NCI-H146 treated with DMSO at 0.1 percent for 48 hours (cell line): ENCODE data around the gene ENTPD6.
"Not testable (repeated sequence)": the region's sequence is repeated elsewhere in the genome, so short reads cannot be mapped to it uniquely, and the experiment has no call there.

Experiments
- DNase-seq: peaks from one replicate; lab custom pipeline; 2025; ENCODE audit not compliant: unreplicated experiment; lab: John Stamatoyannopoulos, UW

ENTPD6 gene

DNA sequence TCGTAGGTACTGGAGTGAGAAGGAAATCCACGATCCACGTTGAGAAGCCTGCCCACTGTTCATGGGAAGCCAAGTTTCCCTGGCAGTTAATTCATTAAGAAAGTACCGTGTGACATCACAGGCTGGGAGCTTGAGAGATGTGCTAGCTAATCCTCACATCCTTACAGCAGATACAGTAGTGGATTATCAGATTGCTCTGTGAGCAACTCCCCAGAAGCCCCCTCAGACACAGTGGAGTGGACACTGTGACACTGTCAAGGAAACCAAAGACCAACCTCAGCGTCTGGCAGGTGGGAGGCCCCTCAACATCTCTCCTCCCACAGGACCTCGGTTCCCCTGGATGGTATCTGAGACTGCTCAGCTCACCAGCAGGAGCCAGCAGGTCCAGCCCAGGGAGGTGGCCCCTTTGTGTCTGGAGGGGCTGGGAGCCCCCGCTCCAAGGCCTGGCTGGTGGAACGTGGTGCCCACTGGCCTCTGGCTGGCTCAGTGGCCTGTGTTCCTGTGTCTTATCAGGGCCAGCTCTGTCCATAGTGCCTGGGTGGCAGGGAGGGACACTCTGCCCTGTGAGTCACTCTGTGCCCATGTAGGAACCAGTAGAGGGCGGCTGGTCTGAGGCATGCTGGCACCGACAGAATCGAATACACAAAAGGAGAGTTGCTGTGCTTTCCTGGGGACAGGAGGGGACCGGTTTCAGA is 59.6 kb downstream of the ENTPD6 start:
- no peak for DNase-seq

DNA sequence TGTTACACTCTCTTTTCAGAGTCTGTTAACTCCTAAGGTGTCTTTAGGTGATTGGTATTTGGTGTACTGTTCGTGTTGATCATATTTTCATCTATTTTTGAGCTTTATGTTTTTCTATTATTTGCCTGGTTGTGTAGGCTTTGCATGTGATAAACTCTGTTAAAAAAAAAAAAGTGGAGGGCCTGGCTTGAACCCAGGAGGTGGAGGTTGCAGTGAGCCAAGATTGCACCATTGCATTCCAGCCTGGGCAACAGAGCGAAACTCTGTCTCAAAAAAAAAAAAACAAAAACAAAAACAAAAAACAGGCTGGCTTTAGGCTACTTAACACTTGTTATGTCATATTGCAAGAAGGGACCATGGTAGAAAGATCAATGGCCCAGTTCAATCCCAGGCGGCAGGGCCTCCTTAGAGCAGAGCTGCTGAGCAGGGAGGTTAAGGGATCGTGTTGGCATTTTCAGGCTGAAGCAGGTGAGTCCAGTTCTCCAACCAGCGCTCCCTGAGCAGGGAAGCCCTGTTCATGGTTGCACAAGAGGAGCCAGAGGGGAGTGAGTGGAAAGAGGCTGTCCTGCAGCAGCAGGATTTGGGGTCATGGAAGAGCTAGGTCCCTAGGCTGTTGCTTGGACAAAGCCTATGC is 60.8 kb downstream of the ENTPD6 start:
- DNase-seq: no peak

DNA sequence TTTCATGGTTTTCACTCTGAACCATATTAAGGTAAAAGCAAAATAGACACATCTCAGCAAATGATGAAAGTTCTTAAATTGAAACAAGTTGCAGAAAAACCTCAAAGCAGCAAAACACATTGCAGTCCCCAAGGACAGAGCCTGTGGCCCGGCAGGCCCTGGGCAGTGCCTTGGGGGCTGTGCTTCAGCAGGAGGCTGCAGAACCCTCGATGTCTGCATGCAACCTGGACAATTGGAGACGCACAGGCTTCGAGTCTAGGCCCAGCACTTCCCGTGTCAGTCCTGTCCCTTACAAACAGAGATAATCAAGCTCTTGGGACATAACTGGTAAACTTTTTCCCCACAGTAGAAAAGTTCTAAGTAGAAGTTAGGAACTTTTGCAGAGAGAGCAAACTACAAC is 61.6 kb downstream of the ENTPD6 start:
- no peak for DNase-seq

DNA sequence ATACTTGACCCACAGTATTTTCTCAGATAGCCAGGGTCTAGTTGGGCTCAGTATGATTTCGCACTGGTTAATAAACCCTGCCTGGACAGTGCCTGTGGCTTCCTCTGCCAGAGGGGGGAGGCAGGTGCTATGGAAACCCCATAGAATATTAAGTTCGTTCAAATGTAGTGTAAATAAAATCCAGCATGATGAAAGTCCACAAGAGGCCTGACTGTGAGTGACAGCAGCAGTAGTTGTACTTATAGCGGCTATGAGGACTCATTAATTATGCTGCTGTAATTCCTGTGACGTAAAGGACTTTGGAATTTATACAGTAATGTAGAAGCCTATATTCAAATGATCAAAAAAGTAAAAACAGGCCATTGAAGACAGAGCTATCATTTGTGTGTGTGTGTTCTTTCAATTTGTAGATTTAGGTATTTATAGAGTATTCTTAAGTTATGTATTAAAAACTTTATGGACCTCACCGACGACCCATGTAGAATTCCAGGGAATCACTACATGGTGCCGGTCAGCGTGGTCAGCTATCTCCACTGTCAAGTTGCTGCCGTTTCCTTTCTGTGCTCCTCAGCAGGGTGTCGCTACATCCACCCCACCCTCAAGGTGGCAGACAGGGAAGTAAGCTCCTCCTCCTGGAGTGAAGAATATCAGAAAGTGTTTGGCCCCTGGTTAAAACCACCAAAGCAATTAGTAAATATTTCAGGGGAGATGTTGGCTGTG is 62.4 kb downstream of the ENTPD6 start:
- no peak for DNase-seq

DNA sequence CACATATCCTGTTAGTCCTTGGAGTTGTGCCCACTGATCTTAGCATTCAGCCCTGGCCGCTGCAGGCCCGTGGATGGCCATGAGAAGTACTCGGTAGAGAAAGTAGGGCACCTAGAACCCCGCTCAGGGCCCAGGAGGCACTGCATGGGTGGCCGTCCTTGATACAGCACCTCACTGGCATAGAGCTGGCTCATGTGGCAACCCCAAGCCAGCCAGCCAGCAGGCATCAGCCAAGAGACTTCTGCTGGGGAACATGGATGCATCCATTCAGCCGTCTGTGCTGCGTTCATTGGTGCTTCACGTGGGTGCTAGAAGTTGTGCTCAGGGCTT is 62.9 kb downstream of the ENTPD6 start:
- no peak for DNase-seq

DNA sequence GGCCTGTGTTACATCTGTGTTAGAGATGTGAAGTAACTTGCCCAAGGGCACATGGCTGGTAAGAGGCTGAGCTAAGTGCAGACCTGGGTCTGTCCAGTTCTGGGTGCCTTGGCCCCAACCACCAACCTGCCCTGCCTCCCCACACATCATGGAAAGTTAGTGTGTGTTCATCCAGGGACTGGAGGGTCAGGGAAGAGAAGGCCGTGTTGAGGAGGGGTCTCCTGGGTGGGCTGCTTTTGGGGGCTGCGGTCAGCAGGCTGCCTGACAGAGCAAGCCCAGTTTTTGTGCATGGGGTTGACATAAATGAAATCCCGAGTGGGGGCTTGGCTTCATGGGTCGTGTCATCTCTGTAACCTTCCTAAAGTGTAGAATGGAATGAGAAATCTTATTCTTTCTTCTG is 63.3 kb downstream of the ENTPD6 start:
- DNase-seq: no peak

DNA sequence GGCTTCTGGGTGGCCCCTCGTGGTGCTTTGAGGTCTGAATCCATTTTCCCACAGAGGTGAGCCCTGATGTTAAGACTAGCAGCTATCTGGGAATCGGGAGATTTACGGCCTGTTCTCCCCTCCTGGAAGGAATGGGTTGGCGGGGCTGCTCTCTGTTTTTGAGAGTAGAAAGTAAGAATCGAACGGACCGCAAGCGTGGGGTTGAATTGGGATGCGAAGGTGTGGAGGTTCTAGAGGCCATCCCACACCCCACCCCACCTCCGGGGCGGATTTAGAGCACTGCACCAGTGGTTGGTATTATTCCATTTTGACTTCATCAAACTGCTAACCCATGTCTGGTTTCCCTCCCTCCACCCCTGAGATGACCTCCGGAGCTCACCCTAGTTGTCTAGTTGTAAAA is 63.8 kb downstream of the ENTPD6 start:
- DNase-seq: no peak

DNA sequence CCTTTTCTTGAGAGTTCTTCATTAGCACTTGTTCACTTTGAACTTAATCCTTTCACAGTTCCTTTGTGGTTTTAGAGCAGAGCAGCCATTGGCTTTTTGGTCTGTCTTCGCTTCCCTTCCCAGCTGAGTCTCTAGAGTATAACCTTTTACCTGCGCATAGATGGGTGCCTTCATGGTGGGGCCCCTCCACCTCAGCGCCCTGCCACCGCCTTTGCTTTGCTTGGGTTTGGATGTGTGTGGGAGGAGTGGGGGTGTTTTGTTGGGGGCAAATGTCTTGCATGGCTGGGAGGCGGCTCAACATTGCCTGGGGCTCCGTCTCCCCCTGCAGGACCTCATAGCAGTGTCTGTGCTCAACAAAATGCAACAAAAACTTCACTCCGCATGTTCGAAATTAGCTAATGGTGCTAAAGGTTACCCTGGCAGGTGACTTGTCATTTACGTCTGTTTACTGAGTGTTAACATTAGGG is 64.3 kb downstream of the ENTPD6 start:
- DNase-seq: no peak

DNA sequence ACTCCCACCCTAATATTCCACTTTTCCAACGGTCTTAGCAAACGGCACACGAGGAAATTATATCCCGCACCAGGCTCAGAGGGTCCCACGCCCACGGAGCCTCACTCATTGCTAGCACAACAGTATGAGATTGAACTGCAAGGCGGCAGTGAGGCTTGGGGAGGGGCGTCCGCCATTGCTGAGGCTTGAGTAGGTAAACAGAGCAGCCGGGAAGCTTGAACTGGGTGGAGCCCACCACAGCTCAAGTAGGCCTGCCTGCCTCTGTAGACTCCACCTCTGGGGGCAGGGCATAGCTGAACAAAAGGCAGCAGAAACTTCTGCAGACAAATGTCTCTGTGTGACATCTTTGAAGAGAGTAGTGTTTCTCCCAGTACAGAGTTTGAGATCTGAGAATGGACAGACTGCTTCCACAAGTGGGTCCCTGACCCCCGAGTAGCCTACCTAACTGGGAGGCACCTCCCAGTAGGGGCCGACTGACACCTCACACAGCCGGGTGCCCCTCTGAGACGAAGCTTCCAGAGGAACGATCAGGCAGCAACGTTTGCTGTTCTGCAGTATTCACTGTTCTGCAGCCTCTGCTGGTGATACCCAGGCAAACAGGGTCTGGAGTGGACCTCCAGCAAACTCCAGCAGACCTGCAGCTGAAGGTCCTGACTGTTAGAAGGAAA is 65.4 kb downstream of the ENTPD6 start:
- not testable (repeated sequence) for DNase-seq

DNA sequence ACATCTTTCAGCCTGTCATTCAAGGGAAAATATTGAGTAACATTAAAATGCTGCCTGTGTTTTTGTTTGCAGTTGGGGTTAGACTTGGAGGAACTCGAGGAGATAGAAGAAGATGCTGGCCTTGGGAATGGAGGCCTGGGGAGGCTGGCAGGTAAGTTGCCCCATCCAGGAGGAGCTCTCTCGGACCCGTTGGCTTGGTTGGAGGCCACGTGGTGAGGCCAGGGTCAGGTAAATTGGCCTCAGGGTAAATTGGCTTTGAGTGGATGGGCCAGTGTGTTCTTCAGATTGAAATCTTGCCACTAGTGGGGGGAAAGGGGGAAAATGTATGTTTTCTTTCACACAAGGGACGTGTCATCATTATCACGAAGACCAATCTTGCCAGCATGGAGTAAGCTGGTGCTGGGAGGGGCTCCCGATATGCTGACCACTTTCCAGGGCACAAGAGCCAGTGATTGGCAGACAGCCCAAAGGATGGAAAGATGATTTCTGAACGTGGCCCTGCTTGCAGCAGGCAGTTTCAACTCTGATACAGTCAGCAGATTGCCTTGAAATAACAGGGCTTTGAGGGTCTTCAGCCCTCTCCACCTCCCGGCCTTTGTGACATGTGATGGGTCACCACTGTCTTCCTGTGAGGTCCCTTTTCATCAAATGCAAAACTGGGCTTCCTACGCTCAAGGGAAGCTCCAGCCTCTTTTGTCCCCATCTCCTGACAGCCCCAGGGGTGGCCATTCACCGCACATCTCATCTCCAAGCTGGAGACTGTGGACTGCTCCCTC is 73.7 kb downstream of the ENTPD6 start:
- DNase-seq: no peak

DNA sequence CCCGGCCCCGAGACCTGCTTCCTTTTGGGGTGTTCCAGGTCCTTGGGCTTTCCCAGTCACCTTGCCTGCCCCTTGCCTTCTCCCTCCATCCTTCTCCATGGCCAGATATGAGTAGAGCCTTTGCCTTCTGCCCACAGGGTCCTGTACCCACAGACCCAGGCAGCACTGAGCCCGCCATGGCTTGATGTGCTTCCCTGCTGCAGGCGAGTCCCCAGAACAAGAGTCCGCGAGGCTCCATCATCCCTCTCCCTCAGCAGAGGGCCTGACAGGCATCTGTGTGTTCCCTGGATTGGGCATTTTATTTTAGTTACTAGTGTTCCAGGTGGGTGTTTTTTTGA is 74.3 kb downstream of the ENTPD6 start:
- no peak for DNase-seq

DNA sequence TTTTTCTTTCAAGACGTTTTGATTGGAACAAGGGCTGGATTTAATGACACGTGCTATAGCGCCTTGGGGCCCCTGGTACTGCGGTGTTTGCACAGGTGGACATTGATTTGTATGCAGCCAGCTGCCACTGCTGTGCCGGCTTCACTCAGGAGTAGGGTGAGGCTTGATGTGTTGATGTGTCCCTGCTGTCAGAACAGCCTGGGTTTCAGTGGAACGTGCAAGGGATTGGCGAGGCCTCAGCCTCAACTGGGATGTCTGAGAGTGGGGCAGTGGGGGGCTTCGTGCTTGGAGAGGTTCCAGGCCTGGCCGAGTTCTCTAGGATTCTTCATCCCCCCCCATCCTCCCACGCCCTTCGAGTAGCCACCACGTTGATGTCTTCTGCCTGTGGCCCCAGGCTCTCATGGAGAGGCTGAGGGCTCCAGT is 75.3 kb downstream of the ENTPD6 start:
- peak; percentile 93 for DNase-seq

DNA sequence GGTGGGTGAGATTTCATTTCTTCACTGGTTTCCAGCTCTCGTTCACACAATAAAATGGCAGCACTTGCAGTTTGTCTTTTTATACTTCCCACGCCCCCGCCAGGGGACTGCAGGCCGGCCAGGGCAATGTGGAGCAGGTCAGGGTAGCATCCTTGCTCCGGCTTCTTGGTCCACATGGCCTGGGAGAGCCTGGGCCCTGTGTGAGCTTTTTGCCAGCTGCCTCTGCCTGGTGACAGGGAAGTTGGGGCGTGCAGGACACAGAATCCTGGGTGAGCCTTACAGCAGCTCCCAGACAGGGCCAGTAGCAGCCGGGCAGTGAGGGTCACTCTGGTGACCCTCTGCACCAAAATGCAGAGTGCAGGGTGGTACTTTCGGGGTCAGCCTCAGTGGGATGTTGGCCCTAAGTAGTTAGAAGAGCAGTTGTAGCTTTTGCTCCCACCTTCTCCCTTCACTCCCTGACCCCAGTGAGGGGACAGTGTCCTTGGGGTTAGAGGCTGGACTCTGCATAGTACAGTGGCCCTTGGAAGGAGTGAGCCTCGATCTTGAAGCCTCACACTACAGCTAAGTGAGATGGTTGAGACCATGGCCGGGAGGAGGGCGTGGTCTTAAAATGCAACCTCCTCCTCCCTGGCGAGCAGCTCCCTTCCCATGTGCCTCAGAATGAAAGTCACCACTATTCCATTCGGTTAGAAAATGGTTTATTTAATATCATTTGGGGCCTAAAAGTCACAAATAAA is 76.1 kb downstream of the ENTPD6 start:
- no peak for DNase-seq

DNA sequence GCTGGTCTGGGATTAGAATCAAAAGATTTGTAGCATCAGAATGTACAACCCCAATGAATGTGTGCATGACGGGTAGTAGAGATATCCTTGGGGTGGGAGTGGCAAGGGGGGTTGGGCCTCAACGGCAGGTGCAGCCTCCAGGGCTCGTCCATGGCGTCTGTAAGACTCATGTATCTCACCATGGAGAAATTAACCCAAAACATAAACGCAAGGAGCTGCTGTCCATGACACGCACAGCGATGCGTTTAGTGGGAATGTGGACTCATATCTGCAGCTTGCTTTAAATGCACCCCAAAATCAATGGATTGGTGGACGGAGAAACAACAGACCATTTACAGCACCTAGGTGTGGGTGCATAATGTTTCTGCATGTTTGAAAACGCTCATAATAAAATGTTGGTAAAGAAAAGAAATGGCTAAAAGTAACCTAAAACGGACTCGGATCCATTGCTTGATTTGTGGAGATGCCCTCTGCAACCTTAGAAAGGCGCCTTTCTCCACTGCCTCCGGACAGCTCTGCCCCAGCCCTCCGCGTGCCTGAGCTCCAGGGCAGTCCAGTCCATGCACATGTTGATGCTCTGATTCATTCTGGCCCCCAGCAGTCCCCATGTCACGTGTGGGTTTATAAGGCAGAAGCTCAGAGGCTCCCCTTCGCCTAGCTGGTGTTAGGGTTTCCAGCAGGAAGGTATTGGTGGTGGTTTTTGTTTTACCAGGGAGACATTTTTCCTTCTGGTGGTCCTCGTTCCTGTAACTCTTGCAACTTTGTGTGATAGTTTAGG is 76.9 kb downstream of the ENTPD6 start:
- DNase-seq: no peak

DNA sequence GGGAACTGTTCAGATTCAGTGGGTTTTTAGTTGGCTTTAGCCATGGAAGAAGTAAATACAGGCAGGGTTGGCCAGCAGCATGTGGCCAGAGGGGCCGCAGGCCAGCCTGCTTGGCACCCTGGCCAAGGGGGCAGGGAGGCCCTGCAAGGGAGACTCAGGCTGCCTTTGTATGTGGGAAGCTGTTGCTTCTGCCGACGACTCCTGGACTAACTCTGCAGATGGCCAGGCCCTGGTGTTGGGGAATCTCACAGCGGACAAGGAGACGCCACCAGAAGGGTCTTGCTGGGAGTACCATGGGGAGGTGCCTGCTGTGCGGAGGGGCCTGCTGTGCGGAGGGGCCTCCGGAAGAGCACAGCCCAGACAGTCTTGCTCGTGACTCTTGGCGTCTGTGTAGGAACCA is 77.5 kb downstream of the ENTPD6 start:
- no peak for DNase-seq

DNA sequence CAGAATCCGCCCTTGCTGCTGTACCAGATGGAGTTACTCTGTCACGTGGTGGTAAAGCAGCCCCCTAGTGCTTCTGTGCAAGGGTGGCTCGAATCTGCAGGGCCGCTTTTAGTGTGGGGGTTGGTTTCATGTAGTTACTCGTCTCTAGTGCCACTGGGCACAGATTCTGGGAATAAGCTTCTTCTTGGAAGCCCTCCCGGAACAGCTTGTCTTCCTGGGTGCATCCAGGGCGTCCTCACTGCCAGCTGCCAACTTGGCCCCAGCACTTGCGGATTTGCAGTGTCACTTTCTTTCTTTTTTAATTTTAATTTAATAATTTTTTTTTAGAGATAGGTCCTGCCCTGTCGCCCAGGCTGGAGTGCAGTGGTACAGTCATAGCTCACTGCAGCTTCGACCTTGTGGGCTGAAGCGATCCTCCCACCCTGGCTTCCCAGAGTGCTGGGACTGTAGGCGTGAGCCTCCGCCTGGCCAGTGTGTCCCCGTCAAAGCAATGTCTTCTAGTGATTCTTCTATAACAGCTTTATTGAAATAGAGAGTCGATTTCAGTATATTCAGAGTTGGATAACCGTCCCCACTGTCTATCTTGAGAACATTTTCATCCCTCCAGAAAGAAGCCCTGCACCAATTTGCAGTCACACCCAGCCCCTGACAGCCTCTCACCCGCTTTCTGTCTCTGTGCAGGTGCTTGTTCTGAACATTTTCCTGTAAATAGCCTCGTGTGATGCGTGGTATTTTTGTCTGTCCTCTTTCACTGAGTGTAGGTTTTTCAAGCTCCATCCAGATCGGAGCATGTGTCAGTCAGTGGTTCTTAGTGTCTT is 78.2 kb downstream of the ENTPD6 start:
- no peak for DNase-seq

DNA sequence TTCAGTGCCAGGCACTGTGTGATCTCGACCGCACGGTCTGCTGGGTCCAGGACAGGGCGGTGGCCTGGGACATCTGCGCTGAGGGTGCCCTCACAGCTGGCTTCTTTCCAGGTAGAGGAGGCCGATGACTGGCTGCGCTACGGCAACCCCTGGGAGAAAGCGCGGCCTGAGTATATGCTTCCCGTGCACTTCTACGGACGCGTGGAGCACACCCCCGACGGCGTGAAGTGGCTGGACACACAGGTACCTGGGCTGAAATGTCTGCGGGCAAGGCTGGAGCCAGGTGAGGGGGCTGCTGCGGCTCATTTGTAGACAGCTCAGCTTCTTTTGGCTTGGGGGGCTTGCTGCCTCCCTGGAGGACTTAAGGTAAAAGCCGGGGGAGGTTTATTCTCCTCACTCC is 79.0 kb downstream of the ENTPD6 start:
- DNase-seq: no peak

DNA sequence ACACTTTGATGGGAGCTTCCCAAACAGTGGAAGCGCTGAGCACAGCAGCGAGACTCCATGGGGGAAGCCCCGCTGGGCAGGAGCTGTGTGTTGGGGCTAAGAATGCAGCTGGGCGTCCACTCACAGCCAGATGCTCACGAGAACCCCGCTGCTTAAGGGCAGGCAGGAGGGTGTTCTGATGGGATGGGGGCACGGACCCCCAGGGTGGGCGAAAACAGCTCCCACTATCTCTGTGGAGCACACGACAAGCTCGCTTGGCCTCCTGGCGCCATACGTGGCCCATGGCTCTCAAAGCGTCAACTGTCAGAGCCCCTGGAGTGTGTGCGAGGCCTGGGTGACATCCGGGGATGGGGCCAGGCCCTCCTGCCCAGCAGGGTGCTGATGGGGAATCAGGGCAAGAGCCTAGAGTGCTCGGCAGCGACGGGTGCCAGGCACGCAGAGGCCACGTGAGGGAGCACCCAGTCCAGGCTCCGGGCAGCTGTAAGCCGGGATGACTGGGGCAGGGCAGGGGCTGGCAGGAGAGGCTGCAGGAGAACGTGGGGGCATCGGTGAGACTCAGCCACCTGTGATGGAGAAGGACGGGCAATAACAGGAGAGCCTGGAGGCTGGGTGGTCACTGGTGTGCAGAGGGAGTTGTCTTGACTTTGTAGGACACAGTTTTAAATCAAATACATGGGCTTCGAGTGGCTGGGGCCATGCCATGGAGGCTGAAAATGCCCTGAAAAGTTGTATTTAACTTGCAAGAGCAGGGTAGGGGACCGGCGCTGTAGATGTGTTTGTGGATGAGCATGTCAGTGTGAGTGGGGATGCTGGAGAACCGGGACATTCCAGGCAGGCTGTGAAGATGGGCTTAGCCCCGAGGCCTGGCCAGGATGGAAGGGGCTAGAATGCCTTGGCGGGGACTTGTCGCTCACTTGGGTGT is 79.6 kb downstream of the ENTPD6 start:
- no peak for DNase-seq
